Colonic mucosa (tissue), 4 donors: ENCODE measurements around the gene RXFP4. TPM values are rescaled to one million over a fixed set of nuclear protein-coding genes. Genes with fewer than 3 reads are reported as not detected.

Experiments used
- DNase-seq: peaks from one replicate; pipeline ENCODE4 v3.0.0-alpha.2; 2020
- H3K27ac ChIP-seq: fragments of 200-600 bp; one replicate; pipeline ENCODE4 v1.8.0; 2021
- H3K27me3 ChIP-seq: fragments of 200-600 bp; one replicate; pipeline ENCODE4 v1.8.0; 2021
- H3K36me3 ChIP-seq: fragments of 200-600 bp; one replicate; pipeline ENCODE4 v1.8.0; 2021
- H3K4me1 ChIP-seq: fragments of 200-600 bp; one replicate; pipeline ENCODE4 v1.8.0; 2021; ENCODE audit warnings: mild to moderate bottlenecking
- H3K4me3 ChIP-seq: fragments of 200-600 bp; one replicate; pipeline ENCODE4 v1.8.0; 2021
- H3K9ac ChIP-seq, 2 donors: one replicate each; pipeline ENCODE4 v1.7.0; 2013; ENCODE audit warnings: control low read depth in 2 of 2, low read depth in 2 of 2, low read length in 2 of 2
- H3K9me3 ChIP-seq: fragments of 200-600 bp; one replicate; pipeline ENCODE4 v1.8.0; 2021
- CTCF ChIP-seq: fragments of 200-600 bp; IDR thresholded peaks from one replicate; pipeline ENCODE4 v1.8.0; 2022; ENCODE audit warnings: antibody characterized with exemption, mild to moderate bottlenecking
- intact Hi-C: fragments of 100-400 bp; cut with DNase I; formaldehyde crosslinking; loops from one replicate; pipeline ENCODE4 v1.14.1; 2022
- microRNA-seq: library from miRNA; unstranded; fragments of <30 nt; microRNA quantifications from one replicate; pipeline ENCODE4, GENCODE V29; 2019
- total RNA-seq, 2 donors: library from RNA; stranded (reverse); fragmentation: NEBNext Ultra II Directional in 1 of 2; extraction: Animal tissue kit (Norgen Biotek cat#: 25700) in 1 of 2; gene quantifications; one replicate each; pipeline ENCODE4 v1.2.1, GENCODE V29; 2021
- donor health status: healthy.
- donor health status: DM: no; HTN: no; CAD: no.
- donor health status: DM: no; HTN: no; CAD: no.

The RXFP4 gene
- total RNA-seq, 2 donors from 2014 or later: 4.2 to 4.6 TPM

- H3K9ac ChIP-seq: peak overlapping the region; percentile 51 to 58
- DNase-seq: peak; percentile 72
- peak overlapping the region; percentile 17 for H3K4me3 ChIP-seq
- TF ChIP-seq CTCF: peak; percentile 99
- peak overlapping the region; percentile 13 for H3K27ac ChIP-seq
- H3K4me1 ChIP-seq: peaks cover 3% of the 10 kb centered on the region
- no peaks in the 10 kb centered on the region for H3K36me3 ChIP-seq
- H3K9me3 ChIP-seq: no peaks in the 10 kb centered on the region
- intact Hi-C loops: loop anchor here (2.0 kb wide), 1 partner anchor 53 kb away; no protein-coding TSS in a partner anchor
- no peaks in the 10 kb centered on the region for H3K27me3 ChIP-seq
These were observed 48.0 kb downstream of the RXFP4 start for GRCh38 chr1:155989242-155990004.

- intact Hi-C loops: loop anchor here (2.0 kb wide), 1 partner anchor 53 kb away; no protein-coding TSS in a partner anchor
- TF ChIP-seq CTCF: no peak
- DNase-seq: no peak
- Histone ChIP-seq H3K27ac (peak overlapping the region; percentile 13), H3K9ac (peak overlapping the region in 1 of 2 donors; percentile 51), H3K4me3 (no peak overlapping the region), H3K9me3 (no peaks in the 10 kb centered on the region), H3K4me1 (peaks cover 3% of the 10 kb centered on the region), H3K27me3 (no peaks in the 10 kb centered on the region), H3K36me3 (no peaks in the 10 kb centered on the region)
These were observed 48.7 kb downstream of the RXFP4 start for GRCh38 chr1:155990005-155990739.

Small RNAs within 50 kb of the gene (microRNA-seq; reads per million reads assigned to microRNA genes)
- gene MIR6738: not detected

Other genes starting within 250 kb of the RXFP4 start
- gene GON4L, start 84.4 kb upstream of the RXFP4 start, total RNA-seq: 10 to 100 TPM; 33.3 to 34.7 TPM
- gene SYT11, start 82.1 kb upstream of the RXFP4 start, total RNA-seq: 1 to 10 TPM; 1.2 to 4.6 TPM
- gene RIT1, start 30.3 kb upstream of the RXFP4 start, total RNA-seq: 10 to 100 TPM; 14.6 to 51.7 TPM
- 10 to 100 TPM; 42.5 to 56.0 TPM for gene KHDC4, start 7.2 kb upstream of the RXFP4 start, total RNA-seq
- gene ARHGEF2, start 36.9 kb downstream of the RXFP4 start, total RNA-seq: 10 to 100 TPM; 91.9 to 92.6 TPM
- gene SSR2, start 79.3 kb downstream of the RXFP4 start, total RNA-seq: 100 to 1,000 TPM; 204 to 208 TPM
- gene UBQLN4, start 112.2 kb downstream of the RXFP4 start, total RNA-seq: 10 to 100 TPM; 23.2 to 43.4 TPM
- gene LAMTOR2, start 113.1 kb downstream of the RXFP4 start, total RNA-seq: 10 to 100 TPM; 69.4 to 83.9 TPM
- gene RAB25, start 119.5 kb downstream of the RXFP4 start, total RNA-seq: 100 to 1,000 TPM; 213 TPM
- 1 to 10 TPM; 1.6 to 3.7 TPM for gene MEX3A, start 140.8 kb downstream of the RXFP4 start, total RNA-seq
- 100 to 1,000 TPM; 414 to 610 TPM for gene LMNA, start 173.1 kb downstream of the RXFP4 start, total RNA-seq
- gene SEMA4A, start 211.9 kb downstream of the RXFP4 start, total RNA-seq: 1 to 10 TPM; 4.5 to 5.6 TPM